ENCODE measurements around the gene CD19. TPM values are rescaled to one million over a fixed set of nuclear protein-coding genes. Genes with fewer than 3 reads are reported as not detected.
"Not testable (repeated sequence)": the region's sequence is repeated elsewhere in the genome, so short reads cannot be mapped to it uniquely, and the experiment has no call there.

The CD19 gene
- total and polyA plus RNA-seq, 7 donors, result 1.4 to 45.9 TPM; not detected in 5

- H3K4me1 ChIP-seq, result peaks cover 0 to 11% (median 3%) of the 10 kb centered on the region in 4 donors
- no peak overlapping the region for H3K4me3 ChIP-seq
- 84 to 92% methylated on average over 7 of the region's 7 CpGs for WGBS, 2 donors
- H3K27me3 ChIP-seq, result no peaks in the 10 kb centered on the region
- TF ChIP-seq POLR2AphosphoS5 (IDR thresholded peaks at IDR 0.05) (no peak), POLR2A (IDR thresholded peaks at IDR 0.05) (no peak), CTCF (IDR thresholded peaks at IDR 0.05) (no peak), EP300 (IDR thresholded peaks at IDR 0.05) (no peak)
- no peaks in the 10 kb centered on the region for H3K9me3 ChIP-seq
- H3K27ac ChIP-seq, result no peak overlapping the region
- no peaks in the 10 kb centered on the region for H3K36me3 ChIP-seq
- intact Hi-C loops (cut with DNase I), result no loop called here
- DNase-seq, result no peak
Observed at GRCh38 chr16:28938721-28939120, 7.0 kb downstream of the CD19 start.

GRCh38 chr16:28939825-28940224, 8.1 kb downstream of the CD19 start:
- H3K4me3 ChIP-seq; H3K36me3 ChIP-seq; intact Hi-C loops (cut with DNase I); H3K27ac ChIP-seq; H3K27me3 ChIP-seq; H3K9me3 ChIP-seq; DNase-seq: not testable (repeated sequence)
- peaks cover 0 to 11% (median 3%) of the 10 kb centered on the region in 4 donors for H3K4me1 ChIP-seq
- 91 to 92% methylated on average over 7 of the region's 7 CpGs for WGBS, 2 donors

- H3K4me1 ChIP-seq, result peaks cover 0 to 10% (median 7%) of the 10 kb centered on the region in 4 donors
- intact Hi-C loops (cut with DNase I), result no loop called here
- no peak overlapping the region for H3K27ac ChIP-seq
- no peaks in the 10 kb centered on the region for H3K9me3 ChIP-seq
- no peaks in the 10 kb centered on the region for H3K36me3 ChIP-seq
- no peaks in the 10 kb centered on the region for H3K27me3 ChIP-seq
- no peak for DNase-seq
- H3K4me3 ChIP-seq, result no peak overlapping the region
- TF ChIP-seq POLR2A (IDR thresholded peaks at IDR 0.05), result no peak
- TF ChIP-seq CTCF (IDR thresholded peaks at IDR 0.05), result no peak
- TF ChIP-seq POLR2AphosphoS5 (IDR thresholded peaks at IDR 0.05), result no peak
- no peak for TF ChIP-seq EP300 (IDR thresholded peaks at IDR 0.05)
Observed at GRCh38 chr16:28943281-28943680, 11.5 kb downstream of the CD19 start.

- Histone ChIP-seq H3K27ac (no peak overlapping the region), H3K9me3 (no peaks in the 10 kb centered on the region), H3K36me3 (no peaks in the 10 kb centered on the region), H3K27me3 (no peaks in the 10 kb centered on the region), H3K4me1 (peaks cover 0 to 19% (median 17%) of the 10 kb centered on the region in 4 donors), H3K4me3 (no peak overlapping the region)
- no peak for DNase-seq
- intact Hi-C loops (cut with DNase I), result loop anchor here (5.0 kb wide), 1 partner anchor 84 kb away; the partner anchor contains the start of gene SH2B1
- 61 to 79% methylated on average over 4 of the region's 4 CpGs for WGBS, 2 donors
- TF ChIP-seq EP300 (IDR thresholded peaks at IDR 0.05), result no peak
- TF ChIP-seq POLR2A (IDR thresholded peaks at IDR 0.05), result no peak
- TF ChIP-seq CTCF (IDR thresholded peaks at IDR 0.05), result no peak
- TF ChIP-seq POLR2AphosphoS5 (IDR thresholded peaks at IDR 0.05), result no peak
Observed at GRCh38 chr16:28946681-28947080, 14.9 kb downstream of the CD19 start.

GRCh38 chr16:28950648-28951409, 19.1 kb downstream of the CD19 start, which contains the start of gene NFATC2IP:
NFATC2IP (plus strand) TSS chr16:28950937; CDS start chr16:28951012, 75 bp downstream.
- peak within 1 kb of the TSS; percentile 81 to 92 (median 88) for H3K27ac ChIP-seq
- peak within 1 kb of the TSS; percentile 76 to 100 (median 94) for H3K4me3 ChIP-seq
- H3K9me3 ChIP-seq, result no peaks in the 10 kb centered on the region
- WGBS, 2 donors, result 1% methylated on average over 79 of the region's 79 CpGs
- H3K4me1 ChIP-seq, result peaks cover 0 to 24% (median 19%) of the 10 kb centered on the region in 4 donors
- H3K27me3 ChIP-seq, result no peaks in the 10 kb centered on the region
- peaks cover 0 to 37% (median 15%) of the 10 kb centered on the region in 4 donors for H3K36me3 ChIP-seq
- TF ChIP-seq POLR2A (IDR thresholded peaks at IDR 0.05) (no peak), POLR2AphosphoS5 (IDR thresholded peaks at IDR 0.05) (peak in 3 of 4 donors; percentile 15 to 61 (median 37)), EP300 (IDR thresholded peaks at IDR 0.05) (no peak)
- DNase-seq, result peak; percentile 100
- intact Hi-C loops (cut with DNase I), result no loop called here

Data from sigmoid colon (tissue), 7 donors.